Measurements from ENCODE around the gene ZDHHC18.

Gene ZDHHC18

GRCh38 chr1:26848499-26848898 lies 22.0 kb downstream of the ZDHHC18 start:
- H3K27ac ChIP-seq = peak overlapping the region in 1 of 2 donors; percentile 75
- DNase-seq (ENCODE audit: low spot score) = no peak

GRCh38 chr1:26848941-26849774 lies 22.7 kb downstream of the ZDHHC18 start:
- Histone ChIP-seq H3K27ac (peak overlapping the region in 1 of 2 donors; percentile 75), H3K4me3 (no peak overlapping the region)
- no peak for DNase-seq (ENCODE audit: low spot score)
- no peak for TF ChIP-seq CTCF (IDR thresholded peaks at IDR 0.05)

More at GRCh38 chr1:26848499-26848898, 22.0 kb downstream of the ZDHHC18 start:
- no peak overlapping the region for H3K4me3 ChIP-seq
- TF ChIP-seq CTCF (IDR thresholded peaks at IDR 0.05) = no peak

- no peak for TF ChIP-seq CTCF (IDR thresholded peaks at IDR 0.05)
- H3K27ac ChIP-seq = no peak overlapping the region
- no peak for DNase-seq (ENCODE audit: low spot score)
- no peak overlapping the region for H3K4me3 ChIP-seq
Observed at GRCh38 chr1:26851106-26851684, 24.7 kb downstream of the ZDHHC18 start.

GRCh38 chr1:26852701-26853100 lies 26.2 kb downstream of the ZDHHC18 start:
- Histone ChIP-seq H3K27ac (no peak overlapping the region), H3K4me3 (no peak overlapping the region)
- no peak for TF ChIP-seq CTCF (IDR thresholded peaks at IDR 0.05)
- no peak for DNase-seq (ENCODE audit: low spot score)

GRCh38 chr1:26853156-26853555 lies 26.7 kb downstream of the ZDHHC18 start:
- DNase-seq (ENCODE audit: low spot score) = peak; percentile 88
- H3K4me3 ChIP-seq = no peak overlapping the region
- peak overlapping the region in 1 of 2 donors; percentile 6 for H3K27ac ChIP-seq
- peak; percentile 71 for TF ChIP-seq CTCF (IDR thresholded peaks at IDR 0.05)

GRCh38 chr1:26853600-26853999 lies 27.1 kb downstream of the ZDHHC18 start:
- DNase-seq (ENCODE audit: low spot score) = no peak
- Histone ChIP-seq H3K27ac (peak overlapping the region in 1 of 2 donors; percentile 6), H3K4me3 (no peak overlapping the region)
- TF ChIP-seq CTCF (IDR thresholded peaks at IDR 0.05) = no peak

- H3K27ac ChIP-seq = no peak overlapping the region
- DNase-seq (ENCODE audit: low spot score) = no peak
- no peak for TF ChIP-seq CTCF (IDR thresholded peaks at IDR 0.05)
- no peak overlapping the region for H3K4me3 ChIP-seq
Observed at GRCh38 chr1:26854906-26855305, 28.4 kb downstream of the ZDHHC18 start.

All from coronary artery (tissue), 2 donors.